CD14-positive monocyte (primary cell): ENCODE results near the gene PACSIN1. TPM values are rescaled to one million over a fixed set of nuclear protein-coding genes. Genes with fewer than 3 reads are reported as not detected.

ENCODE experiments used
- DNase-seq, 3 donors: peaks; one replicate each; pipeline ENCODE4 v3.0.0-alpha.2; 2011 to 2022
- H2AFZ ChIP-seq: 2 replicates; pipeline ENCODE4 v1.6.0; 2012; ENCODE audit warnings: mild to moderate bottlenecking, low read depth, low read length, inconsistent platforms; ENCODE audit not compliant: insufficient read depth, poor library complexity, severe bottlenecking
- H3K27ac ChIP-seq, 2 donors: 1 replicate in 1 of 2; 2 replicates in 1 of 2; pipeline ENCODE4 v1.5.1; 2012 to 2013; ENCODE audit warnings: low read length in 2 of 2, control low read depth in 1 of 2, inconsistent platforms in 1 of 2, low read depth in 1 of 2, mild to moderate bottlenecking in 1 of 2
- H3K27me3 ChIP-seq, 2 donors: one replicate each; pipeline versions ENCODE4 v1.6.0 to v1.6.1; 2011 to 2013; ENCODE audit warnings: low read length in 2 of 2; ENCODE audit not compliant: control insufficient read depth in 2 of 2, insufficient read depth in 2 of 2
- H3K36me3 ChIP-seq, 2 donors: replicated peaks in 1 of 2; 1 replicate in 1 of 2; 2 replicates in 1 of 2; pipeline versions ENCODE4 v1.5.1 to v1.6.1; 2012 to 2013; ENCODE audit warnings: low read length in 2 of 2, control low read depth in 1 of 2, inconsistent platforms in 1 of 2, mild to moderate bottlenecking in 1 of 2; ENCODE audit not compliant: insufficient read depth in 2 of 2, control insufficient read depth in 1 of 2
- H3K4me1 ChIP-seq, 2 donors: 1 replicate in 1 of 2; 2 replicates in 1 of 2; pipeline versions ENCODE4 v1.5.1 to v1.6.1; 2012 to 2013; ENCODE audit warnings: low read length in 2 of 2, control low read depth in 1 of 2, inconsistent platforms in 1 of 2, mild to moderate bottlenecking in 1 of 2, moderate library complexity in 1 of 2; ENCODE audit not compliant: insufficient read depth in 2 of 2, control insufficient read depth in 1 of 2
- H3K4me2 ChIP-seq: replicated peaks from 2 replicates; pipeline ENCODE3; 2012; ENCODE audit warnings: low read length, moderate library complexity, mild to moderate bottlenecking; ENCODE audit not compliant: poor library complexity, severe bottlenecking; ENCODE audit errors: extremely low read depth
- H3K4me3 ChIP-seq, 3 experiments: fragments of 200-600 bp in 1 of 3; sonication (generic) in 1 of 3; replicated peaks in 1 of 3; 1 replicate in 2 of 3; 2 replicates in 1 of 3; pipeline ENCODE4 v1.5.1; 2011 to 2013; ENCODE audit warnings: low read length in 3 of 3, mild to moderate bottlenecking in 3 of 3, control low read depth in 2 of 3, low read depth in 2 of 3, inconsistent platforms in 1 of 3, moderate library complexity in 1 of 3
- H3K79me2 ChIP-seq: 2 replicates; pipeline ENCODE4 v1.6.0; 2012; ENCODE audit warnings: mild to moderate bottlenecking, control low read depth, inconsistent platforms, low read length, moderate library complexity; ENCODE audit not compliant: insufficient read depth
- H3K9ac ChIP-seq: 2 replicates; pipeline ENCODE4 v1.6.0; 2017; ENCODE audit warnings: low read length, mild to moderate bottlenecking; ENCODE audit not compliant: insufficient read depth, poor library complexity, severe bottlenecking
- H3K9me3 ChIP-seq, 2 donors: replicated peaks in 1 of 2; 1 replicate in 1 of 2; 2 replicates in 1 of 2; pipeline versions ENCODE4 v1.5.1 to v1.6.1; 2012 to 2013; ENCODE audit warnings: low read length in 2 of 2, control low read depth in 1 of 2; ENCODE audit not compliant: control insufficient read depth in 1 of 2, insufficient read depth in 1 of 2
- H4K20me1 ChIP-seq: 2 replicates; pipeline ENCODE4 v1.6.0; 2012; ENCODE audit warnings: mild to moderate bottlenecking, low read length, control low read depth, moderate library complexity; ENCODE audit not compliant: insufficient read depth
- H3K27ac Mint-ChIP-seq, 7 donors: one replicate each; pipeline ENCODE4 v1.8.0; 2020; ENCODE audit warnings: mild to moderate bottlenecking in 7 of 7, mixed read lengths in 7 of 7, moderate library complexity in 6 of 7, inconsistent platforms in 2 of 7
- H3K27me3 Mint-ChIP-seq, 3 donors: one replicate each; pipeline ENCODE4 v1.8.0; 2021 to 2022; ENCODE audit warnings: low read depth in 3 of 3, mild to moderate bottlenecking in 3 of 3, mixed read lengths in 3 of 3, moderate library complexity in 3 of 3, inconsistent platforms in 1 of 3
- H3K36me3 Mint-ChIP-seq, 2 donors: one replicate each; pipeline ENCODE4 v1.8.0; 2020; ENCODE audit warnings: mixed read lengths in 2 of 2, inconsistent platforms in 1 of 2, mild to moderate bottlenecking in 1 of 2
- H3K4me1 Mint-ChIP-seq: one replicate; pipeline ENCODE4 v1.8.0; 2020; ENCODE audit warnings: mild to moderate bottlenecking, mixed read lengths
- H3K4me3 Mint-ChIP-seq, 2 donors: one replicate each; pipeline ENCODE4 v1.8.0; 2020; ENCODE audit warnings: mild to moderate bottlenecking in 2 of 2, mixed read lengths in 2 of 2, moderate library complexity in 1 of 2
- H3K9me3 Mint-ChIP-seq, 7 donors: one replicate each; pipeline ENCODE4 v1.8.0; 2020 to 2022; ENCODE audit warnings: mixed read lengths in 7 of 7, mild to moderate bottlenecking in 6 of 7, moderate library complexity in 6 of 7, inconsistent platforms in 2 of 7
- WGBS: methylation state at CpG from one replicate; pipeline ENCODE4 v1.1.5; 2013; ENCODE audit warnings: missing lambda C conversion rate; ENCODE audit not compliant: insufficient coverage; 5-methylcytosine and 5-hydroxymethylcytosine counted together
- intact Hi-C, 2 donors: fragments of 100-400 bp; cut with micrococcal nuclease; formaldehyde crosslinking; loops; one replicate each; pipeline versions ENCODE4 v1.15.0 to v1.15.1; 2023
- polyA minus RNA-seq: library from RNA; depleted of rRNA, polyadenylated mRNA; stranded (reverse); fragments of >200 nt; gene quantifications from 2 replicates; pipeline ENCODE4 v1.2.3, GENCODE V29; 2012
- polyA plus RNA-seq, 3 donors: library from polyadenylated mRNA; depleted of rRNA in 1 of 3; unstranded in 2 of 3; stranded (reverse) in 1 of 3; fragments of 300-500 nt in 2 of 3; fragments of >200 nt in 1 of 3; fragmentation: Illumina TruSeq in 2 of 3; gene quantifications; 1 replicate in 2 of 3; 2 replicates in 1 of 3; pipeline ENCODE4 v1.2.3, GENCODE V29; 2012 to 2021
- total RNA-seq, 12 experiments: library from RNA in 1 of 12; stranded (reverse) in 1 of 12; fragments of 120-200 nt in 1 of 12; gene quantifications; one replicate each; pipeline ENCODE4 v1.2.4 and lab custom pipeline; 2013 to 2026; ENCODE audit warnings: mixed read lengths in 6 of 12, inconsistent platforms in 1 of 12
- TF ChIP-seq, protein P1 (sequence below): fragments of 200-600 bp; IDR thresholded peaks from one replicate; pipeline ENCODE4 v1.8.0; 2022; ENCODE audit warnings: antibody characterized with exemption, mild to moderate bottlenecking

The PACSIN1 gene, protein sequence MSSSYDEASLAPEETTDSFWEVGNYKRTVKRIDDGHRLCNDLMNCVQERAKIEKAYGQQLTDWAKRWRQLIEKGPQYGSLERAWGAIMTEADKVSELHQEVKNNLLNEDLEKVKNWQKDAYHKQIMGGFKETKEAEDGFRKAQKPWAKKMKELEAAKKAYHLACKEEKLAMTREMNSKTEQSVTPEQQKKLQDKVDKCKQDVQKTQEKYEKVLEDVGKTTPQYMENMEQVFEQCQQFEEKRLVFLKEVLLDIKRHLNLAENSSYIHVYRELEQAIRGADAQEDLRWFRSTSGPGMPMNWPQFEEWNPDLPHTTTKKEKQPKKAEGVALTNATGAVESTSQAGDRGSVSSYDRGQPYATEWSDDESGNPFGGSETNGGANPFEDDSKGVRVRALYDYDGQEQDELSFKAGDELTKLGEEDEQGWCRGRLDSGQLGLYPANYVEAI
- total RNA-seq (2013) = not detected
- polyA plus RNA-seq (not detected), polyA minus RNA-seq (0.14 TPM in 1 of 2 replicates, not detected in the other), total RNA-seq (lab: John Stamatoyannopoulos, UW) (0 to 0.75 (median 0.08) reads per million in 11 experiments)

DNA sequence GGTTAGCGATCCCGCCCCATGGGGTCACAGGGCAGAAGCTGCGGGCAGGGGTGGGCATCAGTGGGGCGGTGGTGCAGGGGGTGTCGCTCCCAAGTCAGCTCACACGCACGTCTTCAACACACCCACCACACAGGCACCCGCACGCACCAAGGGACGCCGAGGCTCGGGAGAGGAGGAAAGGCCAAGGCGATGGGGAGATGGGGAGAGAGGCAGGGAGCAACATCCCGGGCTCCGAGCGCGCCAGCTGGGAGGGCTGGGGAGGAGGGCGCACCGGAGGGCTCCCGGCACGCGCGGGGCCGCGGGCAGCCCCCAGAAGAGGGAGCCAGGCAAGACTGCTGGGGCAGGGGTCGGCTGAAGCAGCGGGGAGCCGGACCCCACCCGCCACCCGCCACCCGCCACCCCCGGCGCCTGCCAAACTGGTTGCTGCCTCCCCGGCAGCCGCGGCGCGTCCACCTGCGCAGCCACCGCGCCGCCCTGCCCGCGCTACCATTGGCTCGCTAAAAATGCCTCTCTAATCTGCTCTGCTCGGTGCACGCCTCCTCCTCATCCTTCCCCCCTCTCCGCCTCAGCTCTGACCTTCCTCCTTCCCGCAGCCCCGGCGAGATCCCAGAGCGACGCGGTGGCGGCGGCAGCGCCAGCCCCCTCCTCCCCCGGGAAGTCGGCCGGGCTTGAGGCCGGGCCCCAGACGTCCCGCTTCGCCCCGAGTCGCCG, at the start of gene PACSIN1:
TSS of gene PACSIN1 (plus strand) at position 546 of the 711 bp plus-strand sequence. CDS start 60,230 bp downstream, outside the sequence.
- Histone ChIP-seq H3K9me3 (no peaks in the 10 kb centered on the region), H3K4me3 (no peak within 1 kb of the TSS), H3K27ac (no peak within 1 kb of the TSS), H4K20me1 (no peaks in the 10 kb centered on the region), H3K4me2 (peak within 1 kb of the TSS; percentile 29), H2AFZ (no peak within 1 kb of the TSS), H3K36me3 (no peaks in the 10 kb centered on the region), H3K9ac (no peak within 1 kb of the TSS), H3K4me1 (peaks cover 10 to 18% of the 10 kb centered on the region in 2 donors), H3K79me2 (no peaks in the 10 kb centered on the region), H3K27me3 (peaks cover 11 to 39% of the 10 kb centered on the region in 2 donors)
- TF ChIP-seq, protein P1, sequence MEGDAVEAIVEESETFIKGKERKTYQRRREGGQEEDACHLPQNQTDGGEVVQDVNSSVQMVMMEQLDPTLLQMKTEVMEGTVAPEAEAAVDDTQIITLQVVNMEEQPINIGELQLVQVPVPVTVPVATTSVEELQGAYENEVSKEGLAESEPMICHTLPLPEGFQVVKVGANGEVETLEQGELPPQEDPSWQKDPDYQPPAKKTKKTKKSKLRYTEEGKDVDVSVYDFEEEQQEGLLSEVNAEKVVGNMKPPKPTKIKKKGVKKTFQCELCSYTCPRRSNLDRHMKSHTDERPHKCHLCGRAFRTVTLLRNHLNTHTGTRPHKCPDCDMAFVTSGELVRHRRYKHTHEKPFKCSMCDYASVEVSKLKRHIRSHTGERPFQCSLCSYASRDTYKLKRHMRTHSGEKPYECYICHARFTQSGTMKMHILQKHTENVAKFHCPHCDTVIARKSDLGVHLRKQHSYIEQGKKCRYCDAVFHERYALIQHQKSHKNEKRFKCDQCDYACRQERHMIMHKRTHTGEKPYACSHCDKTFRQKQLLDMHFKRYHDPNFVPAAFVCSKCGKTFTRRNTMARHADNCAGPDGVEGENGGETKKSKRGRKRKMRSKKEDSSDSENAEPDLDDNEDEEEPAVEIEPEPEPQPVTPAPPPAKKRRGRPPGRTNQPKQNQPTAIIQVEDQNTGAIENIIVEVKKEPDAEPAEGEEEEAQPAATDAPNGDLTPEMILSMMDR = no peak
- intact Hi-C loops = no loop called here
- Mint-ChIP-seq H3K4me3 (peak within 1 kb of the TSS; percentile 41 to 82), H3K36me3 (no peaks in the 10 kb centered on the region), H3K27ac (no peak within 1 kb of the TSS), H3K4me1 (peaks cover 19% of the 10 kb centered on the region), H3K27me3 (peaks cover 34 to 51% (median 34%) of the 10 kb centered on the region in 3 donors), H3K9me3 (peaks cover 0 to 2% (median 0%) of the 10 kb centered on the region in 7 donors)
- DNase-seq = no peak
- 1% methylated on average over 40 of the region's 67 CpGs for WGBS

DNA sequence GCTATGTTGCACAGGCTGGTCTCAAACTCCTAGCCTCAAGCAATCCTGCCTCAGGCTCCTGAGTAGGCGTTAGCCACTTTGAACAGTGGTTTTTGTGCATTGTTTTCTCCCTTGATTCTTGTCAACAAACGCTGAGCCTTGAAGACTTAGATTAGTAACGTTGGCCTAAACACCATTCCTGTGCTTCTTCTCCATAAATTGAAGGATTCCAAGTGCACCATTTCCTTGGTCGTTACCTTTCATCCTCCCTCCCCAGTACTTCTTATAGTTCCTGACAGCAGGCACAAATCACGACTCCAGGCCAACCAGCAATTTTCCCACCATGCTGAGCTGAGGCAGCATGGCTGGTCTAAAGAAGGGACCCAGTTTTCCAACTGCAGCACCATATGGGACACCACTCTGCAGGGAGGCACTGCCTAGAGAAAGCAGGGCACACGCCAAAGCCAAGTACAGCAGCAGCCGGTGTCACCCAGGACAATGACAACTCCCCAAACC, 49.0 kb upstream of the PACSIN1 start:
- Mint-ChIP-seq H3K27ac (peak overlapping the region in 3 of 7 donors; percentile 22 to 37 (median 29)), H3K36me3 (peaks cover 64 to 76% of the 10 kb centered on the region in 2 donors)
- 82% methylated on average over 6 of the region's 7 CpGs for WGBS

More for the DNA sequence above, 49.0 kb upstream of the PACSIN1 start:
- Histone ChIP-seq H4K20me1 (peaks cover 52% of the 10 kb centered on the region), H3K9me3 (no peaks in the 10 kb centered on the region), H2AFZ (no peak overlapping the region), H3K4me1 (peaks cover 0 to 4% of the 10 kb centered on the region in 2 donors), H3K4me2 (no peak overlapping the region), H3K27me3 (no peaks in the 10 kb centered on the region), H3K36me3 (peaks cover 54 to 74% of the 10 kb centered on the region in 2 donors), H3K9ac (no peak overlapping the region), H3K79me2 (peaks cover 9% of the 10 kb centered on the region), H3K4me3 (no peak overlapping the region), H3K27ac (peak overlapping the region in 1 of 2 donors; percentile 41)
- intact Hi-C loops = loop anchor here in 1 of 2 donors (10.0 kb wide), 1 partner anchor 252 kb away; no protein-coding TSS in a partner anchor
- TF ChIP-seq, protein P1 = no peak
- H3K27me3 Mint-ChIP-seq = no peaks in the 10 kb centered on the region
- H3K9me3 Mint-ChIP-seq = peaks cover 0 to 2% (median 0%) of the 10 kb centered on the region in 7 donors
- no peak overlapping the region for H3K4me3 Mint-ChIP-seq
- H3K4me1 Mint-ChIP-seq = peaks cover 7% of the 10 kb centered on the region
- no peak for DNase-seq
